ENCODE data around the gene PSMC3IP.

The PSMC3IP gene

GRCh38 chr17:42607769-42608168 lies 30.2 kb upstream of the PSMC3IP start:
- Histone ChIP-seq H3K4ac (ENCODE audit: low read depth in 1 of 2, low read length in 2 of 2) (no peak overlapping the region), H3K27ac (ENCODE audit: low read length, poor library complexity, severe bottlenecking) (no peak overlapping the region), H3K23ac (ENCODE audit: low read length in 2 of 2) (no peak overlapping the region), H3K4me1 (ENCODE audit: control insufficient read depth, insufficient read depth, low read depth, low read length) (peaks cover 13% of the 10 kb centered on the region), H3K79me1 (replicated peaks; ENCODE audit: low read length, poor library complexity, severe bottlenecking) (peaks cover 12% of the 10 kb centered on the region), H2BK15ac (ENCODE audit: low read depth, poor library complexity, severe bottlenecking) (no peak overlapping the region), H2AK5ac (ENCODE audit: low read length, severe bottlenecking) (no peak overlapping the region), H2BK5ac (ENCODE audit: low read depth, low read length, poor library complexity, severe bottlenecking) (no peak overlapping the region), H3K36me3 (ENCODE audit: control insufficient read depth in 1 of 2, insufficient read depth in 2 of 2, low read depth in 1 of 2, low read length in 2 of 2) (peaks cover 9 to 11% of the 10 kb centered on the region in 2 experiments), H2BK120ac (ENCODE audit: low read depth, low read length) (no peak overlapping the region), H3K27me3 (ENCODE audit: control insufficient read depth in 1 of 2, insufficient read depth in 1 of 2, low read length in 2 of 2) (no peaks in the 10 kb centered on the region), H2AFZ (ENCODE audit: low read depth, low read length) (no peak overlapping the region), H3K18ac (ENCODE audit: low read depth in 1 of 2, low read length in 2 of 2) (no peak overlapping the region), H3K9ac (ENCODE audit: low read length) (peak overlapping the region; percentile 94), H3K9me3 (ENCODE audit: control insufficient read depth, low read length) (no peaks in the 10 kb centered on the region), H4K91ac (ENCODE audit: low read length) (no peak overlapping the region), H3K4me2 (ENCODE audit: low read length, poor library complexity, severe bottlenecking) (peak overlapping the region; percentile 56), H3K14ac (ENCODE audit: low read length in 2 of 2) (no peak overlapping the region), H4K8ac (ENCODE audit: low read length) (no peak overlapping the region), H2BK12ac (ENCODE audit: low read length in 2 of 2) (no peak overlapping the region), H3K4me3 (ENCODE audit: insufficient read depth in 1 of 2, low read depth in 1 of 2, low read length in 2 of 2) (peak overlapping the region in 1 of 2 experiments; percentile 96)
- 93% methylated on average over 2 of the region's 3 CpGs for WGBS
- DNase-seq = no peak

GRCh38 chr17:42603318-42603717 lies 25.8 kb upstream of the PSMC3IP start:
- no peak overlapping the region for H2AK5ac ChIP-seq (ENCODE audit: low read length, severe bottlenecking)
- H2BK120ac ChIP-seq (ENCODE audit: low read depth, low read length) = no peak overlapping the region
- H3K9me3 ChIP-seq (ENCODE audit: control insufficient read depth, low read length) = no peaks in the 10 kb centered on the region
- H3K4me3 ChIP-seq (ENCODE audit: insufficient read depth in 1 of 2, low read depth in 1 of 2, low read length in 2 of 2) = no peak overlapping the region
- H3K23ac ChIP-seq (ENCODE audit: low read length in 2 of 2) = no peak overlapping the region
- H3K27ac ChIP-seq (ENCODE audit: low read length, poor library complexity, severe bottlenecking) = no peak overlapping the region
- H3K79me1 ChIP-seq (replicated peaks; ENCODE audit: low read length, poor library complexity, severe bottlenecking) = peaks cover 10% of the 10 kb centered on the region
- no peaks in the 10 kb centered on the region for H3K36me3 ChIP-seq (ENCODE audit: control insufficient read depth in 1 of 2, insufficient read depth in 2 of 2, low read depth in 1 of 2, low read length in 2 of 2)
- H2BK5ac ChIP-seq (ENCODE audit: low read depth, low read length, poor library complexity, severe bottlenecking) = no peak overlapping the region
- WGBS = over 99% methylated on average over 7 of the region's 7 CpGs
- H3K18ac ChIP-seq (ENCODE audit: low read depth in 1 of 2, low read length in 2 of 2) = no peak overlapping the region
- H4K91ac ChIP-seq (ENCODE audit: low read length) = no peak overlapping the region
- H3K4me1 ChIP-seq (ENCODE audit: control insufficient read depth, insufficient read depth, low read depth, low read length) = peaks cover 8% of the 10 kb centered on the region
- H4K8ac ChIP-seq (ENCODE audit: low read length) = no peak overlapping the region
- H3K14ac ChIP-seq (ENCODE audit: low read length in 2 of 2) = no peak overlapping the region
- no peak overlapping the region for H2BK12ac ChIP-seq (ENCODE audit: low read length in 2 of 2)
- no peak overlapping the region for H2AFZ ChIP-seq (ENCODE audit: low read depth, low read length)
- H2BK15ac ChIP-seq (ENCODE audit: low read depth, poor library complexity, severe bottlenecking) = no peak overlapping the region
- no peak overlapping the region for H3K4me2 ChIP-seq (ENCODE audit: low read length, poor library complexity, severe bottlenecking)
- no peaks in the 10 kb centered on the region for H3K27me3 ChIP-seq (ENCODE audit: control insufficient read depth in 1 of 2, insufficient read depth in 1 of 2, low read length in 2 of 2)
- H3K4ac ChIP-seq (ENCODE audit: low read depth in 1 of 2, low read length in 2 of 2) = no peak overlapping the region
- H3K9ac ChIP-seq (ENCODE audit: low read length) = no peak overlapping the region
- no peak for DNase-seq

- no peak overlapping the region for H3K18ac ChIP-seq (ENCODE audit: low read depth in 1 of 2, low read length in 2 of 2)
- H2AK5ac ChIP-seq (ENCODE audit: low read length, severe bottlenecking) = no peak overlapping the region
- peak overlapping the region in 1 of 2 experiments; percentile 59 for H3K23ac ChIP-seq (ENCODE audit: low read length in 2 of 2)
- WGBS = 72% methylated on average over 2 of the region's 2 CpGs
- no peak overlapping the region for H2BK120ac ChIP-seq (ENCODE audit: low read depth, low read length)
- no peaks in the 10 kb centered on the region for H3K36me3 ChIP-seq (ENCODE audit: control insufficient read depth in 1 of 2, insufficient read depth in 2 of 2, low read depth in 1 of 2, low read length in 2 of 2)
- no peaks in the 10 kb centered on the region for H3K9me3 ChIP-seq (ENCODE audit: control insufficient read depth, low read length)
- no peak overlapping the region for H2BK12ac ChIP-seq (ENCODE audit: low read length in 2 of 2)
- peak overlapping the region; percentile 36 for H3K9ac ChIP-seq (ENCODE audit: low read length)
- no peak overlapping the region for H3K4me2 ChIP-seq (ENCODE audit: low read length, poor library complexity, severe bottlenecking)
- no peak overlapping the region for H3K27ac ChIP-seq (ENCODE audit: low read length, poor library complexity, severe bottlenecking)
- no peak overlapping the region for H2BK5ac ChIP-seq (ENCODE audit: low read depth, low read length, poor library complexity, severe bottlenecking)
- no peak overlapping the region for H3K4ac ChIP-seq (ENCODE audit: low read depth in 1 of 2, low read length in 2 of 2)
- no peak overlapping the region for H2AFZ ChIP-seq (ENCODE audit: low read depth, low read length)
- H4K8ac ChIP-seq (ENCODE audit: low read length) = no peak overlapping the region
- no peak overlapping the region for H3K14ac ChIP-seq (ENCODE audit: low read length in 2 of 2)
- H3K4me3 ChIP-seq (ENCODE audit: insufficient read depth in 1 of 2, low read depth in 1 of 2, low read length in 2 of 2) = no peak overlapping the region
- no peaks in the 10 kb centered on the region for H3K27me3 ChIP-seq (ENCODE audit: control insufficient read depth in 1 of 2, insufficient read depth in 1 of 2, low read length in 2 of 2)
- no peak overlapping the region for H2BK15ac ChIP-seq (ENCODE audit: low read depth, poor library complexity, severe bottlenecking)
- H3K4me1 ChIP-seq (ENCODE audit: control insufficient read depth, insufficient read depth, low read depth, low read length) = no peaks in the 10 kb centered on the region
- H4K91ac ChIP-seq (ENCODE audit: low read length) = no peak overlapping the region
- no peak for DNase-seq
- peaks cover 18% of the 10 kb centered on the region for H3K79me1 ChIP-seq (replicated peaks; ENCODE audit: low read length, poor library complexity, severe bottlenecking)
Measured at GRCh38 chr17:42598905-42599304, 21.4 kb upstream of the PSMC3IP start.

GRCh38 chr17:42596386-42596785 lies 18.9 kb upstream of the PSMC3IP start:
- no peak overlapping the region for H2BK15ac ChIP-seq (ENCODE audit: low read depth, poor library complexity, severe bottlenecking)
- H2BK5ac ChIP-seq (ENCODE audit: low read depth, low read length, poor library complexity, severe bottlenecking) = no peak overlapping the region
- H3K4me3 ChIP-seq (ENCODE audit: insufficient read depth in 1 of 2, low read depth in 1 of 2, low read length in 2 of 2) = no peak overlapping the region
- H3K79me1 ChIP-seq (replicated peaks; ENCODE audit: low read length, poor library complexity, severe bottlenecking) = peaks cover 20% of the 10 kb centered on the region
- no peak overlapping the region for H3K27ac ChIP-seq (ENCODE audit: low read length, poor library complexity, severe bottlenecking)
- no peak overlapping the region for H3K4me2 ChIP-seq (ENCODE audit: low read length, poor library complexity, severe bottlenecking)
- H2AFZ ChIP-seq (ENCODE audit: low read depth, low read length) = no peak overlapping the region
- no peaks in the 10 kb centered on the region for H3K4me1 ChIP-seq (ENCODE audit: control insufficient read depth, insufficient read depth, low read depth, low read length)
- no peak overlapping the region for H4K91ac ChIP-seq (ENCODE audit: low read length)
- DNase-seq = no peak
- no peak overlapping the region for H3K18ac ChIP-seq (ENCODE audit: low read depth in 1 of 2, low read length in 2 of 2)
- 100% methylated on average over 2 of the region's 3 CpGs for WGBS
- no peaks in the 10 kb centered on the region for H3K9me3 ChIP-seq (ENCODE audit: control insufficient read depth, low read length)
- no peaks in the 10 kb centered on the region for H3K27me3 ChIP-seq (ENCODE audit: control insufficient read depth in 1 of 2, insufficient read depth in 1 of 2, low read length in 2 of 2)
- no peak overlapping the region for H4K8ac ChIP-seq (ENCODE audit: low read length)
- no peak overlapping the region for H3K9ac ChIP-seq (ENCODE audit: low read length)
- H3K14ac ChIP-seq (ENCODE audit: low read length in 2 of 2) = no peak overlapping the region
- no peak overlapping the region for H3K4ac ChIP-seq (ENCODE audit: low read depth in 1 of 2, low read length in 2 of 2)
- no peak overlapping the region for H3K23ac ChIP-seq (ENCODE audit: low read length in 2 of 2)
- no peak overlapping the region for H2AK5ac ChIP-seq (ENCODE audit: low read length, severe bottlenecking)
- H2BK120ac ChIP-seq (ENCODE audit: low read depth, low read length) = no peak overlapping the region
- H2BK12ac ChIP-seq (ENCODE audit: low read length in 2 of 2) = no peak overlapping the region
- peaks cover 1 to 7% of the 10 kb centered on the region in 2 experiments for H3K36me3 ChIP-seq (ENCODE audit: control insufficient read depth in 1 of 2, insufficient read depth in 2 of 2, low read depth in 1 of 2, low read length in 2 of 2)
